Neural cell (in vitro differentiated cells): ENCODE measurements around the gene ANO1.

Source experiments
- EP300 ChIP-seq: fragments of 450-650 bp; conservative IDR thresholded peaks from 2 replicates; pipeline ENCODE4 v1.6.1; 2014; ENCODE audit warnings: antibody characterized with exemption, mild to moderate bottlenecking, moderate library complexity; ENCODE audit not compliant: poor library complexity, severe bottlenecking
- TF ChIP-seq, protein P1 (sequence below): fragments of 450-650 bp; IDR thresholded peaks from 2 replicates; pipeline ENCODE4 v1.5.1; 2014; ENCODE audit warnings: antibody characterized with exemption, mild to moderate bottlenecking, moderate library complexity; ENCODE audit not compliant: poor library complexity, severe bottlenecking

DNA sequence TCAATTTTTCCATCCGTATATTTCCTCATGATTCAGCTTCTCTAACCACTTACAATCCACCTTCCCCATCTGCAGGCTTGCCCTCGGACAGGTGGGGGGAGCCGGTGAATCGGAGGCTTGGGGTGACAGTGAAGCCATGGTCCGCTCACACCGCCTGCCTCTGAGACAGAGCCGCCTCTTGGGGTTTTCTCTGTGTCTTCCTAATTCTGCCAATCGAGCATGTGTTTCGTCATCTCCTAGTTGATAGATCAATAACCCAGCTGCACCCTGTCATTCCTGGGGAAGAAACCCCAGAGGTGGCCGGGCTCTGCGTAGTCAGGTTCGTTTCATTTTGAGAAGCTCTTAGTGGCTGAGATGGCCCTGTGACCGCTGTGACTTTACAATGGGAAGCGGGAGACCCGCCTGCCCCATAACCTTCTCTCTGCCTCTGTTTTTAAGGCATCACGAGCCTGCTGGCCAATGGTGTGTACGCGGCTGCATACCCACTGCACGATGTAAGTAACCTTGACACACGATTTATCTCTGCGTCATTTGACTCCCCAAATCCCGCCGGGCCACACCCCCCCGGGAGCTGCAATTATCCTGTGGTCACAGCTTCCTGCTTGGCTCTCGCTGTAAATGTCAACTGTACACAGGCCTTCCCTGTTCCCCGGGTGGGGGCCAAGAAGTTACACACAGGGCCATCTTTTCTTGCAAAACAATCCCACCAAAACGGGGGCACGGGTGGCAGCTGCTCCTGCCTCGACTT is 33.3 kb downstream of the ANO1 start:
- TF ChIP-seq, protein P1, sequence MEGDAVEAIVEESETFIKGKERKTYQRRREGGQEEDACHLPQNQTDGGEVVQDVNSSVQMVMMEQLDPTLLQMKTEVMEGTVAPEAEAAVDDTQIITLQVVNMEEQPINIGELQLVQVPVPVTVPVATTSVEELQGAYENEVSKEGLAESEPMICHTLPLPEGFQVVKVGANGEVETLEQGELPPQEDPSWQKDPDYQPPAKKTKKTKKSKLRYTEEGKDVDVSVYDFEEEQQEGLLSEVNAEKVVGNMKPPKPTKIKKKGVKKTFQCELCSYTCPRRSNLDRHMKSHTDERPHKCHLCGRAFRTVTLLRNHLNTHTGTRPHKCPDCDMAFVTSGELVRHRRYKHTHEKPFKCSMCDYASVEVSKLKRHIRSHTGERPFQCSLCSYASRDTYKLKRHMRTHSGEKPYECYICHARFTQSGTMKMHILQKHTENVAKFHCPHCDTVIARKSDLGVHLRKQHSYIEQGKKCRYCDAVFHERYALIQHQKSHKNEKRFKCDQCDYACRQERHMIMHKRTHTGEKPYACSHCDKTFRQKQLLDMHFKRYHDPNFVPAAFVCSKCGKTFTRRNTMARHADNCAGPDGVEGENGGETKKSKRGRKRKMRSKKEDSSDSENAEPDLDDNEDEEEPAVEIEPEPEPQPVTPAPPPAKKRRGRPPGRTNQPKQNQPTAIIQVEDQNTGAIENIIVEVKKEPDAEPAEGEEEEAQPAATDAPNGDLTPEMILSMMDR, result no peak
- no peak for TF ChIP-seq EP300
